LoVo (cell line): Measurements from ENCODE around the gene ZNF587B.
"Not testable (repeated sequence)": the region's sequence is repeated elsewhere in the genome, so short reads cannot be mapped to it uniquely, and the experiment has no call there.

Experiments used
- DNase-seq: peaks from one replicate; pipeline ENCODE4 v3.0.0-alpha.2; 2016; ENCODE audit warnings: low spot score

ZNF587B gene

DNA sequence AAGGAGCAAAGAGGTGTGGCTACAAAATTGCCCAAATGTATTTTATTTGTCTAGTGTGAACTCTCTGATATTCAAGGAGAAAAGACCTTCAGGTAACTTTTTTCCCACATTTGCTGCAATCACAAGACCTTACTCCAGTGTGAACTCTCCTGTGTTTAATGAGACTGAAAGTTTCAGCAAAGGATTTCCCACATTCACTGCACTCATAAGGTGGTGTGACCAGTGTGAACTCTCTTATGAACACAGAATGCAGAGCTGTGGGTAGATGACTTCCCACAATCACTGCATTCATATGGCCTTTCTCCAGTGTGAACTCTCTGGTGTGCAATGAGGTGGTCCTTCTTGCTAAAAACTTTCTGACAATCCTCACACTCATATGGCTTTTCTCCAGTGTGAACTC, 42.4 kb downstream of the ZNF587B start:
- no peak for DNase-seq

GRCh38 chr19:57873883-57874799, 44.0 kb downstream of the ZNF587B start:
- not testable (repeated sequence) for DNase-seq

DNA sequence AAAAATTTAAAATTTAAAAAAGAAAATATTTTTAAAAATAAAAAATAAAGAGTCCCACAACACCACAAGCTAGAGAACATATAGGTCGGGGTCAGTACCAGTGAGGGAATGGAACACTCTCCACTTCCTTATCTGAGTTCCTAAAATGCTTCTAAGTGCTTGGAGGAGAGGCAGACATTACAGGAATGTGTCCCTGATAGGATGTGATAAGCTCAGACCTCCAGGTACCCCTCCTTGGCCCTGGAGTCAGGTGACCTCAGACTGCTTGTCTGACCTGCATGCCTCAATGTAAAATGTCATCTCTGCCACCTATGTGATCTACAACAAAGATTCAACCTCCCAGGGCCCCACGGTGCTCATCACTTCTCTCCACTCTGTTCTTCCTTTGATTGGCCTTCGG, 55.9 kb downstream of the ZNF587B start:
- DNase-seq, result no peak

- no peak for DNase-seq
Observed at GRCh38 chr19:57887195-57887941, 57.3 kb downstream of the ZNF587B start.

GRCh38 chr19:57888107-57888559, 58.0 kb downstream of the ZNF587B start:
- DNase-seq, result no peak

DNA sequence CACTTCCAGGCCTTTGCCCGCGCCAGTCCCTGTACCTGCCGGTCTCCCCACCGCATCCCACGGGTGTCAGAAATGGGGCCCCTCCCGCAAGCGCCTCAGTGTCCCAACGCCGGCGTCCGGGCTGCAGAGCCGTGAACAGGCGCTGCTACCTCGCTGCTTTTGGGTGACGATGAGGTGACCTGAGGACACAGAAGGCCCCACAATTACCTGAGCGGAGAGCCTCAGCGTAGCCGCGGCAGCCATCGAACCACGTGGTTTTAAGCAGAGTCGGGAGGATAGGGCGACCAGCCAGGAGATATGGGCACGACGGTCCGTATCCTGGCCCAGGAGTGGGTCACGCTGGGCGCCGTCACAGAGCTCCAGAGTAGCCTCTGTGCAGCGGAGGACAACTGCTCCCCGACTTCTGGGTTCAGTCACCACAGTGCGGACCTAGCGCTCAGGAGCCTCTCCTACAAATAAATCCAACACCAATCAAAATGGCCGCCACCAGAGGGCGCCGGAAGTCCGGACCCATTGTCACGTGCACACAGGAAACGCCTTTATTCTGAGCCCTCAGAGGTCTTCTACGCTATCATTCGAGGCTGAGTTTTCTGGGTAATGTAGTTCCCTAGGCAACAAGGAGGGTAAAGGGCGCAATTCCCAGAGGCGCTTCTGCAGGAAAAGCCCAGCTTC, 58.6 kb downstream of the ZNF587B start, which contains the start of gene ZNF814:
TSS of gene ZNF814 (minus strand) at position 478 of the 672 bp plus-strand sequence. CDS start at position 243, 235 bp downstream.
- no peak for DNase-seq

- DNase-seq, result not testable (repeated sequence)
Observed at GRCh38 chr19:57890706-57891105, 60.6 kb downstream of the ZNF587B start.
